Common myeloid progenitor, CD34-positive (primary cell): ENCODE results near the gene PRR14.

ENCODE experiments used
- CTCF ChIA-PET: fragments of 350-600 bp; sonication (Branson Sonifier 250); formaldehyde crosslinking; loops from one replicate; lab custom pipeline; 2021; ENCODE audit warnings: antibody characterized with exemption; lab: Charles Lee
- POLR2A ChIA-PET: fragments of 350-600 bp; sonication (Branson Sonifier 250); formaldehyde crosslinking; loops from one replicate; lab custom pipeline; 2021; ENCODE audit warnings: antibody characterized with exemption; lab: Charles Lee
- DNase-seq, 3 donors: peaks; one replicate each; pipeline versions ENCODE4 v3.0.0 to v3.0.0-alpha.2; 2013
- H3K27ac ChIP-seq, 2 experiments: 1 replicate in 1 of 2; 2 replicates in 1 of 2; pipeline ENCODE4 v1.7.0; 2013; ENCODE audit warnings: inconsistent platforms in 2 of 2, low read length in 2 of 2, mild to moderate bottlenecking in 2 of 2, low read depth in 1 of 2, moderate library complexity in 1 of 2; ENCODE audit not compliant: severe bottlenecking in 2 of 2, insufficient read depth in 1 of 2, poor library complexity in 1 of 2
- H3K27me3 ChIP-seq, 5 experiments: replicated peaks in 2 of 5; 1 replicate in 3 of 5; 2 replicates in 2 of 5; pipeline versions ENCODE4 v1.6.1 to v1.7.0; 2013; ENCODE audit warnings: low read length in 4 of 5, mild to moderate bottlenecking in 2 of 5, moderate library complexity in 2 of 5, inconsistent platforms in 1 of 5; ENCODE audit not compliant: insufficient read depth in 5 of 5, control insufficient read depth in 4 of 5
- H3K36me3 ChIP-seq, 4 experiments: 1 replicate in 2 of 4; 2 replicates in 2 of 4; pipeline versions ENCODE4 v1.6.1 to v1.7.0; 2013; ENCODE audit warnings: low read length in 3 of 4, control low read depth in 1 of 4, mild to moderate bottlenecking in 1 of 4; ENCODE audit not compliant: control insufficient read depth in 4 of 4, insufficient read depth in 4 of 4
- H3K4me1 ChIP-seq, 4 experiments: 1 replicate in 3 of 4; 2 replicates in 1 of 4; pipeline versions ENCODE4 v1.6.1 to v1.7.1; 2013; ENCODE audit warnings: low read length in 3 of 4, mild to moderate bottlenecking in 3 of 4, control low read depth in 1 of 4, inconsistent platforms in 1 of 4, moderate library complexity in 1 of 4; ENCODE audit not compliant: control insufficient read depth in 4 of 4, insufficient read depth in 4 of 4; ENCODE audit errors: control extremely low read depth in 1 of 4
- H3K4me3 ChIP-seq, 7 experiments: 1 replicate in 4 of 7; 2 replicates in 3 of 7; pipeline versions ENCODE4 v1.5.1 to v1.7.0; 2013; ENCODE audit warnings: mild to moderate bottlenecking in 7 of 7, low read length in 6 of 7, moderate library complexity in 6 of 7, inconsistent platforms in 2 of 7, low read depth in 2 of 7, control low read depth in 1 of 7; ENCODE audit not compliant: insufficient read depth in 4 of 7, control insufficient read depth in 1 of 7; ENCODE audit errors: extremely low read depth in 1 of 7
- H3K9me3 ChIP-seq, 5 experiments: 1 replicate in 4 of 5; 2 replicates in 1 of 5; pipeline versions ENCODE4 v1.6.1 to v1.7.1; 2013; ENCODE audit warnings: low read length in 4 of 5, mild to moderate bottlenecking in 2 of 5, inconsistent platforms in 1 of 5, low read depth in 1 of 5, moderate library complexity in 1 of 5; ENCODE audit not compliant: control insufficient read depth in 4 of 5, insufficient read depth in 2 of 5; ENCODE audit errors: control extremely low read depth in 1 of 5
- WGBS: methylation state at CpG from one replicate; pipeline ENCODE4 v1.1.5; 2013; ENCODE audit not compliant: insufficient coverage; 5-methylcytosine and 5-hydroxymethylcytosine counted together

PRR14 gene

DNA sequence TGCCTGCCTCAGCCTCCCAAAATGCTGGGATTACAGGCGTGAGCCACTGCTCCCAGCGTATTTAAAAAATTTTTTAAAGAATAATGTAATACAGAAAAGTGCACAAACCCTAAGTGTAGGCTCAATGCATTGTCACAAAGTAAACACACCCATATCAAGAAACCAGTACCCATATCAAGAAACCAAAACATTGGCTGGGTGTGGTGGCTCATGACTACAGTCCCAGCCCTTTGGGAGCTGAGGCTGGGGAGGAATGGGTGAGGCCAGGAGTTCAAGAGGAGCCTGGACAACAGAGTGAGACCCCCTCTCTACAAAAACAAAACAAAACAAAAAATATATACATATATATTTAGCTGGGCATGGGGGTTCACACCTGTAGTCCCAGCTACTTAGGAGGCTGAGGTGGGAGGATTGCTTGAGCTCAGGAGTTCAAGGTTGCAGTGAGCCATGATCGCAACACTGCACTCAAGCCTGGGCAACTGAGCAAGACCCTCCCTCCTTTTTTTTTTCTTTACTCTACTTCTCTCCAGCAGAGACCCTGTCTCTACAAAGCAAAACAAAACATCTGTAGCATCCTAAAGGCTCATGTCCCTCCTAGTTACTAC lies 9.3 kb upstream of the PRR14 start:
- Histone ChIP-seq H3K9me3 (no peaks in the 10 kb centered on the region), H3K4me1 (peaks cover 0 to under 1% (median 0%) of the 10 kb centered on the region in 4 experiments), H3K27ac (no peak overlapping the region), H3K4me3 (no peak overlapping the region), H3K27me3 (no peaks in the 10 kb centered on the region), H3K36me3 (no peaks in the 10 kb centered on the region)
- WGBS: 100% methylated on average over 1 of the region's 3 CpGs
- no peak for DNase-seq
- ChIA-PET POLR2A (no interaction called here), CTCF (interaction anchor here (0.6 to 2.1 kb wide), 6 partner anchors 12 to 224 kb away, joined by 3 to 9 read pairs (median 4); no protein-coding TSS in a partner anchor)

DNA sequence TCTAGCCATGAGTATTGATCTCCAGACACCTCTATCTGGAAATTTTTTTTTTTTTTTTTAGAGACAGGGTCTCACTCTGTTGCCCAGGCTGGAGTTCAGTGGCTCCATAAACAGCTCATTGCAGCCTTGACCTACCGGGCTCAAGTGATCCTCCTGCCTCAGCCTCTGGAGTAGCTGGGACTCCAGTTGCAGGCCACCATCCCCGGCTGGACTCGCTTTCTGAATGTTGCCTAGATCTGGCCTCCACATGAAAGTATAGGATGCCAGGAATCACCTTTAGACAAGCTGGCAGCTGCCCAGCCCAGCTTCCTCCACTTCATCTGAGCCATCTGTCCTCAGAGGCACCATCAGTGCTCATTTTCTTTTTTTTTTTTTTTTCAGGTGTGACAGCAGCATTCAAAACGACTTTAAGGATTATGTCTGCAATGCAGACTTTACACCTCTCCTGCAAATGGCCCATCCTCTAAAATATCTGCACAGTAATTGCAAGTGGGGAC lies 6.4 kb upstream of the PRR14 start:
- peaks cover 0 to 14% (median 10%) of the 10 kb centered on the region in 4 experiments for H3K4me1 ChIP-seq
- ChIA-PET CTCF (interaction anchor here (1.1 to 1.4 kb wide), 2 partner anchors 12 to 25 kb away, joined by 3 to 4 read pairs; no protein-coding TSS in a partner anchor), POLR2A (no interaction called here)
- DNase-seq: no peak
- no peaks in the 10 kb centered on the region for H3K27me3 ChIP-seq
- H3K36me3 ChIP-seq: no peaks in the 10 kb centered on the region
- 75% methylated on average over 4 of the region's 4 CpGs for WGBS
- H3K4me3 ChIP-seq: no peak overlapping the region
- H3K9me3 ChIP-seq: no peaks in the 10 kb centered on the region
- no peak overlapping the region for H3K27ac ChIP-seq

DNA sequence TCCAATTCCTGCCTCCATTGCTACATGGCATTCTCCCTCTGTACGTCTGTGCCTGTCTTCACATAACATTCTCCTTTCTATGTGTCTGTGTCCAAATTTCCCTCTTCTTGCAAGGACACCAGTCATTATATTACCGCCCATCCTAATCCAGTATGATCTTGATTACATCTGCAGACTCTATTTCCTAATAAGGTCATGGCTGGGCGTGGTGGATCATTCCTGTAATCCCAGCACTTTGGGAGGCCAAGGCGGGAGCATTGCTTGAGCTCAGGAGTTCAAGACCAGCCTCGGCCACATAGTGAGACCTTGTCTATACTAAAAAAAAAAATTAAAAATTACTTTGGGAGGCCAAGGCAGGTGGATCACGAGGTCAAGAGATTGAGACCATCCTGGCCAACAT lies 5.0 kb upstream of the PRR14 start:
- CTCF ChIA-PET: interaction anchor here (0.6 to 1.3 kb wide), 4 partner anchors 14 to 236 kb away, joined by 3 to 4 read pairs (median 3); no protein-coding TSS in a partner anchor
- POLR2A ChIA-PET: no interaction called here

DNA sequence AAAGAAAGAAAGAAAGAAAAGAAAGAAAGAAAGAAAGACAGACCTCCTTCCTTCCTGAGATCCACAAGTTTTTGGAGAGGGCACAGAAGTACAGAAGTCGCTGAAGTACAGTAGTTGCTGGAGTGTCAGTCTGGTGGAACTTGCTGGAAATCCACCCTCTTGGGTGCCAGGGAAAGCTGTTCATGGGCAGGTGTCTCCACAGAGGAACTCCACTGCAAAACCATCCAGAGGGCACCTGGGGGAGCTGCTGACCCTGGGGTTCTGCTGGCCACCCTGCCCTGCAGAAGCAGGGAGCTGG lies 3.5 kb upstream of the PRR14 start:
- no peak overlapping the region for H3K27ac ChIP-seq
- H3K4me1 ChIP-seq: peaks cover 4 to 33% (median 26%) of the 10 kb centered on the region in 4 experiments
- H3K27me3 ChIP-seq: no peaks in the 10 kb centered on the region
- no peaks in the 10 kb centered on the region for H3K9me3 ChIP-seq
- no CpG with 5 or more reads among the region's 1 CpG for WGBS
- ChIA-PET CTCF (no interaction called here), POLR2A (no interaction called here)
- H3K36me3 ChIP-seq: no peaks in the 10 kb centered on the region
- DNase-seq: no peak
- no peak overlapping the region for H3K4me3 ChIP-seq

More for the DNA sequence above, 5.0 kb upstream of the PRR14 start:
- Histone ChIP-seq H3K9me3 (no peaks in the 10 kb centered on the region), H3K27ac (no peak overlapping the region), H3K27me3 (no peaks in the 10 kb centered on the region), H3K4me1 (peaks cover 0 to 23% (median 19%) of the 10 kb centered on the region in 4 experiments), H3K4me3 (no peak overlapping the region), H3K36me3 (no peaks in the 10 kb centered on the region)
- WGBS: 90% methylated on average over 5 of the region's 6 CpGs
- DNase-seq: no peak

DNA sequence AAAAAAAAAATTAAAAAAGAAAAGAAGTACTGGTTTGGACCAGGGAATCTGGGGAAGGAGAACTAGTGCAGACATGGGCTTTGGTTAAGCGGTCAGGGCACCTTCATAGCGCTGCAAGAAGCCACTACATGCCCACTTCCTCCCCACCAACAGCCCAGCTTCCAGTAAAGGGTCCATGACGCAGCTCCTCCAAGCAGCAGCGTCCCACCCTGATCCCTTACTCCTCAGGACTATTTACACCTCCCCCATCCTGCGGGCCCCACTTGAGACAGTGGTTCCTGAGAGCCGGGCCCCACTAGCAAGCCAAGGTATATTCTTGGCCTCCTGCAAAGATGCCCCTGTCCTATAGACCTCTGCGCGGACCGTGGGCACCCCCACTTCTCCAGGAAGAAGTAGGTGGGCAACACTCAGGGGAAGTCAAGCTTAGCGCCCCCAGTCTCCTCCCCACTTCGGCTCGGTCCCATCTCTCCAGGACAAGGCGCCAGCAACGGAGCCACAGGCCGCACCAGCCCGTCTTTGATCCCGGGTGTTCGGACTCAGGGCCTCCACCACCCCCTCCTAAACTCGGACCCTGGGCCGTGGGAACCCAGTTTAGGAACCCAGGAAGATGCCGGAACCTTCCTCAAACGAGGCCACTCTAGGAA lies 913 bp upstream of the PRR14 start:
- peak; percentile 79 to 94 (median 94) for DNase-seq
- Histone ChIP-seq H3K27ac (peak overlapping the region; percentile 94 to 95), H3K36me3 (peaks cover 5 to 24% (median 20%) of the 10 kb centered on the region in 4 experiments), H3K4me1 (peaks cover 6 to 43% (median 32%) of the 10 kb centered on the region in 4 experiments), H3K9me3 (no peaks in the 10 kb centered on the region), H3K27me3 (no peaks in the 10 kb centered on the region), H3K4me3 (peak overlapping the region; percentile 30 to 98 (median 90))
- ChIA-PET POLR2A (interaction anchor here (1.0 to 2.8 kb wide), 3 partner anchors 10 to 78 kb away, joined by 5 to 26 read pairs (median 11); partner anchors contain the start of genes FBRS and ZNF688), CTCF (interaction anchor here (0.6 to 2.8 kb wide), 12 partner anchors 8 to 558 kb away, joined by 3 to 19 read pairs (median 4); partner anchors contain the start of genes DCTPP1 and FBRS)
- 29% methylated on average over 17 of the region's 22 CpGs for WGBS

DNA sequence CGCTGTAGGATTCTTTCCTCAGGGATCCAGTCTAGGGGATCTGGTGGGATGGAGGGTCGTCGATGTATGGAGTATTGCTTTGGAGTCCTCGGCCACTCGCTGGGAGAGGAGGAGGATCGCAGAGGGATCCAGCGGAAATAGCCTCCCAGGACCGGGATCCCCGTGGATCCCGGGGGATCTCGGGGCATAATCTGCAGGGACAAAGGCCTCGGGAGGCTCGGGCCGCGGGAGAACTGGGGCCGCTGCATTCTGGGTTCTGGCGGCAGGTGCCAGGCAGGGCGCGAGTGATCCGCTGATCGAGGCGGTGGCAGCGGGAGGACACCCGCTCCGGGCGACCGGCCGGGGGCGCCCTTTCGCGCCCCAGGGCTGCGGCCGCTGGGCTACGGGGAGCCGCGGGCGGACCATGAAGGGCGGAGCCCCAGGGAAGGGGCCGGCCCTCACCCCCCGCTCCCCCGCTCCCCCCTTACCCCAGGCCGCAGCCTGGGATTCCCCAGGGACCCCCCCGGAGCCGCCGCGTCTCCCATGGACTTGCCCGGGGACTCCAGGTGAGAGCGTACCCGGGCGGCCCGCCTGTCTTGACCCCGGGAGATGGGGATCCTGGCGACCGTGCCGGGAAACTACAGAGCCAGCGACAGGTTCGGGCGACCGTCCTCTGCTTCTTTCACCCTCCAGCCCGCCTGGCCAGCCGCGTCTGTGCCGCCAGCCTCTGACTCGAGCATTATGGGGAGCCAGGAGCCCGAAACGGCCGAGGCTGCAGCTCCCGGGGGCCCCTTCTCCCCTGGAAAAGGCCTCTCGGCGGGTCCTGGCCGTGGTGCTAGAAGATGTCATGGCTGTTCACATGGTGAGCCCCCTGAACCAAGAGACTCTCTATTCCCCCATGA lies 604 bp downstream of the PRR14 start:
- peak; percentile 79 to 89 (median 89) for DNase-seq
- Histone ChIP-seq H3K4me1 (peaks cover 6 to 43% (median 32%) of the 10 kb centered on the region in 4 experiments), H3K27me3 (no peaks in the 10 kb centered on the region), H3K36me3 (peaks cover 7 to 39% (median 34%) of the 10 kb centered on the region in 4 experiments), H3K9me3 (no peaks in the 10 kb centered on the region), H3K4me3 (peak overlapping the region; percentile 60 to 98 (median 90)), H3K27ac (peak overlapping the region; percentile 94 to 95)
- POLR2A ChIA-PET: interaction anchor here (1.9 to 2.8 kb wide), 2 partner anchors 8 to 80 kb away, joined by 11 to 26 read pairs; partner anchors contain the start of genes FBRS and ZNF688
- CTCF ChIA-PET: interaction anchor here (0.9 to 2.8 kb wide), 9 partner anchors 8 to 85 kb away, joined by 3 to 19 read pairs (median 4); no protein-coding TSS in a partner anchor
- WGBS: under 1% methylated on average over 61 of the region's 71 CpGs
